ENCODE results near the gene NOTCH2.
"Not testable (repeated sequence)": the region's sequence is repeated elsewhere in the genome, so short reads cannot be mapped to it uniquely, and the experiment has no call there.

NOTCH2 gene

DNA sequence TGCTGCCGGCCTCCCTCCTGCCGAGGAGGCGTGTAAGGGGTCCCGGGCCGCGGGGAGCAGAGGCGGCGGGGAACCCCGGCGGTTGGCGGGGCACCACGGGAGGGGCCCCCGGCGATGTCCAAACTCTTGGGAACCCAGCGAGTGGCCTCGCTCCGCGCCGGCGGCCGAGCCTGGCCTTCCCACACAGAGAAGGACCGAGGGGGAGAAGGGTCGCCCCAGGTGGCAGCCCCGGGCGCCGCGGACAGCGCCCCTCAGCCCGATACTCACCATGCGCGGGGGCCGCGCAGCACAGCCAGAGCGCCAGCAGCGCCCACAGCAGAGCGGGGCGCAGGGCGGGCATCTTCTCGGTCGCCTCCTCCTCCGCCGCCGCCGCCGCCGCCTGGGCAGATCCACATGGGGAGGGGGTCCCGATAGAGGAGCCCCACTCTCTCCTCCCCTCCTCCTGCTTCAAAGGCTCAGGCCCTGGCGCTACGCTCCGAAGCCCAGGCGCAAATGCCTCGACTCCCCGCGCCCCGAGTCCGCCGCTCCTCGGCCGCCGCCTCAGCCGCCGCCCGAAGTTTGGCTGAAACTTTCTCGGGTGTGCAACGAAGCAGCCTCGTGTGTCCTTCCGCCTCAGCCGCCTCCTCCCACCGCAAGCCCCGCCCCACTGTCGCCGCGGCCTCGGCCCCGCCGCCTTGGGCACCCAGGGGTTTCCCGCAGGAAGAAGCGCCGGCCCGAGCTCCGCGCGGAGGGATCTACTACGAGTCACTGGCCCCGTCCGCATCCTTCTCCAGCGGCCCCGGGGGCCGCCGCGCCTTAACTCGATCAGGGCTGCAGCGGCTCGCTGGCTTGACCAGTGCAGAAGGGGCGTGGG lies at the start of gene NOTCH2:
Gene NOTCH2, minus strand, starts transcription at position 596 of the 853 bp plus-strand sequence. Its CDS starts 256 bp downstream, at position 340.
- peak within 1 kb of the TSS; percentile 51 for H3K4me3 ChIP-seq (ENCODE audit: severe bottlenecking)
- H3K9me3 ChIP-seq (ENCODE audit: severe bottlenecking); H3K36me3 ChIP-seq (ENCODE audit: low read depth); H3K4me1 ChIP-seq (ENCODE audit: insufficient read depth, poor library complexity, severe bottlenecking); H3K27me3 ChIP-seq (ENCODE audit: insufficient read depth, poor library complexity, severe bottlenecking): not testable (repeated sequence)
- ATAC-seq (ENCODE audit: low read depth) (peak; percentile 84), DNase-seq (ENCODE audit: low spot score) (peak; percentile 52)
- peak within 1 kb of the TSS; percentile 22 for H3K27ac ChIP-seq (ENCODE audit: poor library complexity, severe bottlenecking)

DNA sequence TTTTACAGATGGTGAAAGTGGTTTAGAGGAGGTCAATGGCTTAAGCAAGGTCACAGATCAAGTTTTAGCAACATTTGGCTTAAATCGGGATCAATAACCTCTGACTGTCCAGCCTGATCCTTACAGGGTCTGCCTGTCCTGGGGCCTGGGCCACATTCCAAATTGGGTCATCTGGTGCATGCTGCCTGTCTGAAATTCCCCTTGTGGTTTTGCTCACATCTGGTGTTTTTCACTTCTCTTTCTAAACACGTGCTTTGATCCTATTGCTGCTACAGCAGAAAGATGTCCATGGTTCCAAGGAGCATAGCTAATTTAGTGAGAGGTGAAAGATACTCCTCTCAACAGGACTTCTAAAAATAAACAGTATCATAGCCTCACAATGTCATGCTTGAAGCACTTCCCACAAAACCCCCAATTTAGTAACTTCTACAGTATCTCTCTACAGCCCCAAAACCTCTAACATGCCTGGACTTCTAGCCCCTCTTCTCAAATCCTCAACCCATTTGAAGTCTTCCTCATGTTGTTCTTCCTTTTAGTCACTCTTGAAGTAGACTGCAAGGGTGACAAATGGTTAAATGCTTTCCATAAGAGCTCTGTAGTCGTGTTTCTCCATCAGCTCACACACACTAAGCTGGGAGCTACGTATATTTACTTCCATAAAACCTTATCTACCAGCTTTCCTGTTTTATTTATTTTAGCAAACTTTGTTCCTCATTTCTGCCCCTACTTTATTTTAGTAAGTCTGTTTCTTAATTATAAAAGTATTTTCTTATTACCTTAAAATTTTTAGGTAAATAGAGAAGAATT lies 48.1 kb upstream of the NOTCH2 start:
- not testable (repeated sequence) for ATAC-seq (ENCODE audit: low read depth); H3K9me3 ChIP-seq (ENCODE audit: severe bottlenecking); H3K4me3 ChIP-seq (ENCODE audit: severe bottlenecking); H3K27ac ChIP-seq (ENCODE audit: poor library complexity, severe bottlenecking); H3K27me3 ChIP-seq (ENCODE audit: insufficient read depth, poor library complexity, severe bottlenecking); H3K36me3 ChIP-seq (ENCODE audit: low read depth); DNase-seq (ENCODE audit: low spot score); H3K4me1 ChIP-seq (ENCODE audit: insufficient read depth, poor library complexity, severe bottlenecking)

DNA sequence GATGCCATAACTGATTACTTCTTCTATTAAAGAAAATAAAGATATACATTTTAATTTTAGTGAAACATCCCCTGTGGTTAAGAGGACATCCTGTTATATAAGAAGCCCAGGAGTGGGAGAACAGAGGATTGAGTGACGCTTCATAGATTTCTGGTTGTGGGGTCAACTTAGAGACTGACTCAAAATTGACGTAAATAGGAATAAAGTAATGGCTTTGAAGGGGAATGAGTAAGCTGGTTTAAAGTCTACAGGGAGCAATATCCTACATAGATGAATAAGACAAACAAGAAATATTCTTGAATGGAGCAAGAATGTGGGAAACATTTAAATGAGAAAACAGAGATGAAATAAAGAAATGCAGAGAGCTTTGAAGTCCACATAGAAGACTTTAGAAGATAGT lies 46.6 kb upstream of the NOTCH2 start:
- not testable (repeated sequence) for H3K27ac ChIP-seq (ENCODE audit: poor library complexity, severe bottlenecking); ATAC-seq (ENCODE audit: low read depth)

DNA sequence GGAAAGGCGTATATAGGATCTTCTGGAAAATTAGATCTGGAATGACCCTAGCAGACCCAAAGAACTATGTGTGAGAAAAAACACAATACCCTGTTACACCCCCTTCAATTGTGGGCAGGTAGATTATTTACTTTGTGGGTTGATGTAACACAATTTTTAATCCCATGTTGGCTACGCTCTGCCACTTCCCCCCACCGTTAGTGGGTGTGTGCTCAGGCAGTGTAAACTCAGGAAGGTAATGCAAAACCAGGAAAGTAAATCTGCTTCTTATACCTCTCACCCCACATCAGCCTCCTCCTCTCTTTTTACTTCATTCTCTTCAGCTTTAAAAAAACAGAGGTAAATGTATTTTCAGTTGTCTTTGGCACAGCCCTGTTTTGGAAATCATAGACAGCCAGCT lies 43.7 kb upstream of the NOTCH2 start:
- H3K36me3 ChIP-seq (ENCODE audit: low read depth); H3K9me3 ChIP-seq (ENCODE audit: severe bottlenecking); H3K4me3 ChIP-seq (ENCODE audit: severe bottlenecking); H3K4me1 ChIP-seq (ENCODE audit: insufficient read depth, poor library complexity, severe bottlenecking); H3K27ac ChIP-seq (ENCODE audit: poor library complexity, severe bottlenecking); DNase-seq (ENCODE audit: low spot score); H3K27me3 ChIP-seq (ENCODE audit: insufficient read depth, poor library complexity, severe bottlenecking): not testable (repeated sequence)
- ATAC-seq (ENCODE audit: low read depth) = peak; percentile 24; the same call in 1 of the 3 replicates

More for the DNA sequence above, 46.6 kb upstream of the NOTCH2 start:
- DNase-seq (ENCODE audit: low spot score); H3K4me1 ChIP-seq (ENCODE audit: insufficient read depth, poor library complexity, severe bottlenecking); H3K27me3 ChIP-seq (ENCODE audit: insufficient read depth, poor library complexity, severe bottlenecking); H3K9me3 ChIP-seq (ENCODE audit: severe bottlenecking); H3K36me3 ChIP-seq (ENCODE audit: low read depth); H3K4me3 ChIP-seq (ENCODE audit: severe bottlenecking): not testable (repeated sequence)

DNA sequence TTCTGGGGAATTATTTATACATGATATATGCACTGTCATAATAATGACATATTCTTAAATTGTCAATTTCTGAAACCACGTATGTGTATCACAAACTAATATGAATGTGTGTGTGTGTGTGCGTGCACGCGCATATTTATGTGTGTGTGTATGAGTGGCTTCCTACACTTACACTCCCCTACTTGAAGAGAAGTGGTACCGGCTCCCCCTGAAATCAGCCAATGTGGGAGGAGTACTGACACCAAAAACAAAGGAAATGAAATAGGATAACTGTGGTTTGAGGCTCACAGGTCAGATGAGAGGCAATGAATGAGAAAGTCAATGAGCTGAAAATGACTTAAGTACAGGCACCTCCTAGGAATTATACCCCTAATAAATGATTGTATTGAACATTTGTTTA lies 42.8 kb upstream of the NOTCH2 start:
- not testable (repeated sequence) for H3K9me3 ChIP-seq (ENCODE audit: severe bottlenecking); DNase-seq (ENCODE audit: low spot score); ATAC-seq (ENCODE audit: low read depth); H3K4me1 ChIP-seq (ENCODE audit: insufficient read depth, poor library complexity, severe bottlenecking); H3K27me3 ChIP-seq (ENCODE audit: insufficient read depth, poor library complexity, severe bottlenecking); H3K4me3 ChIP-seq (ENCODE audit: severe bottlenecking); H3K36me3 ChIP-seq (ENCODE audit: low read depth); H3K27ac ChIP-seq (ENCODE audit: poor library complexity, severe bottlenecking)

DNA sequence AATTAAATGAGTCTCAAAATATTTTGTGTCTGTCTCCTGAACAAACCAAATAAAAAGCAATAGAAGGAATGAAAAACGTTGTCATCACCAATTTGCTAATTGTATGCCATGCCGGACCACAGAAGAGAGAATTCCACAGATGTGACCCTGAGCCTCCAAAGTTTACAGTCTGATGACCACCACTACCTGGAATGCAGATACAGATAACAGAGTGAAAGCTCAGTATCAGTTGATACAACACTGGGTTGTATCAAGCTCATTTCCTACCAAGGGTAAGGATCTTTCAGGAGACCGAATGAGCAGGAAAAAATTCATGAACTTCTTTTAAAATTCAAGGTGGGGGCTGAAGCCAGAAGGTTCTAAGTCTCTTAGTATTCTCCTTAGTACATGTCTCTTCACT lies 42.3 kb upstream of the NOTCH2 start:
- not testable (repeated sequence) for H3K36me3 ChIP-seq (ENCODE audit: low read depth); DNase-seq (ENCODE audit: low spot score); H3K27me3 ChIP-seq (ENCODE audit: insufficient read depth, poor library complexity, severe bottlenecking); H3K4me3 ChIP-seq (ENCODE audit: severe bottlenecking); H3K4me1 ChIP-seq (ENCODE audit: insufficient read depth, poor library complexity, severe bottlenecking); H3K27ac ChIP-seq (ENCODE audit: poor library complexity, severe bottlenecking); H3K9me3 ChIP-seq (ENCODE audit: severe bottlenecking)
- ATAC-seq (ENCODE audit: low read depth) = peak; percentile 89

DNA sequence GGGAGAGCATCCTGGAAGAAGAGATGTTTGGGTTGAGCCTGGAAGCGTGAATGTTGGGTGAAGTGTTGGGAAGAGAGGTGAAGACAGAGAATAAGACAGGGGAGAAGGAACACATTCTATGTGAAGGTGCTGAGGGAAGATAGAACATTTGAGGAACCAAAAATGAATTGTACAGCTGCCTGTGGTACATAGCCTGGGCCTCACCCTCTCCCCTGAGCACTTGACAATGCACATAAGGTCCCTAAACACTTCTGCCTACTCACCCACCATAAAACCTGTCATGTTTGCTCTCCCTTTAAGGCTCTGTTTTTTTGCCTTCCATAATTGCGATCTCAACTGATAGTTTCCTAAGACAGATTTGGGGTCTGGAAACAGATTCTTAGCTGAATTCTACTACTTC lies 41.5 kb upstream of the NOTCH2 start:
- not testable (repeated sequence) for H3K27me3 ChIP-seq (ENCODE audit: insufficient read depth, poor library complexity, severe bottlenecking); ATAC-seq (ENCODE audit: low read depth); H3K9me3 ChIP-seq (ENCODE audit: severe bottlenecking); H3K4me1 ChIP-seq (ENCODE audit: insufficient read depth, poor library complexity, severe bottlenecking); H3K4me3 ChIP-seq (ENCODE audit: severe bottlenecking); H3K36me3 ChIP-seq (ENCODE audit: low read depth); H3K27ac ChIP-seq (ENCODE audit: poor library complexity, severe bottlenecking); DNase-seq (ENCODE audit: low spot score)

DNA sequence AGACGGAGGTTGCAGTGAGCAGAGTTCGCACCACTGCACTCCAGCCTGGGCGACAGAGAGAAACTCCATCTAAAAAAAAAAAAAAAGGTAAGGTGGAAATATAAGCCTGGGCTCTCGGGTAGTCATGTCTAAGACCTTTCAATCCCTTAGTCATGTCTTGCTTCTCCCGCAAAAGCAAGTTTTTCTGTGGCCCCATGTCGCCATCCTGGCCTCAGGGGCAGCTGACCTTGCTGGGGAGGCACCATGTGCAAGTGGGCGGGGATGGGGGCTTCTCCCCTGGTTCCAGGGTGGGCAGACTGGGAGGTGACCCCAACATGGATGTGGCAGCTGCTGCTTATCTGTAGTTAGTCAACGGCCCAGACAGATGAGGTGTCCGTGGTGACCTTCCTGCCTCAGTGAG lies 40.2 kb upstream of the NOTCH2 start:
- not testable (repeated sequence) for H3K27me3 ChIP-seq (ENCODE audit: insufficient read depth, poor library complexity, severe bottlenecking); H3K27ac ChIP-seq (ENCODE audit: poor library complexity, severe bottlenecking); H3K4me3 ChIP-seq (ENCODE audit: severe bottlenecking); ATAC-seq (ENCODE audit: low read depth); H3K36me3 ChIP-seq (ENCODE audit: low read depth); H3K9me3 ChIP-seq (ENCODE audit: severe bottlenecking); DNase-seq (ENCODE audit: low spot score); H3K4me1 ChIP-seq (ENCODE audit: insufficient read depth, poor library complexity, severe bottlenecking)

DNA sequence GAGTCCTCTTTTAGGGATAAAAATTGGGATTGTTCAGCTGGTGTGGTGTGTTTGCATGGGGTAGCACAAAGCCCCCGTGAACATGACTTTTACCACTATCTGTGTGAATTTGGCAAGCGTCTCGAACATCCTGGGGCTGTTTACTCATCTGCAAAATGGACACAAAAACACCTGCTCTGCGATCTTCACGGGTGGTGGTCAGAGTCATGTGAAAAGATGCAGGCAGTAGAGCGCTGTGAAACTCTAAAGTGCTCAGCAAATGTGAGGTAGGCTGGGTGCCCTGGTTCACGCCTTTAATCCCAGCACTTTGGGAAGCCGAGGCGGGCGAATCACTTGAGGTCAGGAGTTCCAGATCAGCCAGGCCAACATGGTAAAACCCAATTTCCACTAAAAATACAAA lies 39.7 kb upstream of the NOTCH2 start:
- not testable (repeated sequence) for H3K9me3 ChIP-seq (ENCODE audit: severe bottlenecking); H3K4me1 ChIP-seq (ENCODE audit: insufficient read depth, poor library complexity, severe bottlenecking); ATAC-seq (ENCODE audit: low read depth); H3K4me3 ChIP-seq (ENCODE audit: severe bottlenecking); H3K36me3 ChIP-seq (ENCODE audit: low read depth); H3K27ac ChIP-seq (ENCODE audit: poor library complexity, severe bottlenecking); H3K27me3 ChIP-seq (ENCODE audit: insufficient read depth, poor library complexity, severe bottlenecking); DNase-seq (ENCODE audit: low spot score)

DNA sequence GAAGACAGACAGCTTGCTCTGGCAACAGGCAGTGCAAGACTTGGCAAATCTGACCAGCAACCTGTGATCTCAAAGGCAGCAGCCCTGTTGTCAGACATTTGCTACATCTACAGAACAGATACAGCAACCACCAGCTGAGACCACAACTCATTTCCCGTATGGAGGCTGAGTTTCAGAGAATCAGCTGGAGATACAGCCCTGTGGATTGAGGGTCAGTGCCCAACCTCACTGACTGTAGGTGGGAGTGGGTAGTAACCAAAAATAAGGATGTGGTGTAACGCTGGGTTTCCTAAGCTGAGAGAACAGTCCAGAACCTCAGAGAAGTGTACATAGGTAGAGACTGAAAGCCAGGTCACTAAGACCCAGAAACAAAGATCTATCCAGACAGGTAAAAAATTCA lies 35.8 kb upstream of the NOTCH2 start:
- not testable (repeated sequence) for ATAC-seq (ENCODE audit: low read depth); H3K4me1 ChIP-seq (ENCODE audit: insufficient read depth, poor library complexity, severe bottlenecking); H3K27me3 ChIP-seq (ENCODE audit: insufficient read depth, poor library complexity, severe bottlenecking); H3K36me3 ChIP-seq (ENCODE audit: low read depth); H3K9me3 ChIP-seq (ENCODE audit: severe bottlenecking); DNase-seq (ENCODE audit: low spot score); H3K4me3 ChIP-seq (ENCODE audit: severe bottlenecking); H3K27ac ChIP-seq (ENCODE audit: poor library complexity, severe bottlenecking)

DNA sequence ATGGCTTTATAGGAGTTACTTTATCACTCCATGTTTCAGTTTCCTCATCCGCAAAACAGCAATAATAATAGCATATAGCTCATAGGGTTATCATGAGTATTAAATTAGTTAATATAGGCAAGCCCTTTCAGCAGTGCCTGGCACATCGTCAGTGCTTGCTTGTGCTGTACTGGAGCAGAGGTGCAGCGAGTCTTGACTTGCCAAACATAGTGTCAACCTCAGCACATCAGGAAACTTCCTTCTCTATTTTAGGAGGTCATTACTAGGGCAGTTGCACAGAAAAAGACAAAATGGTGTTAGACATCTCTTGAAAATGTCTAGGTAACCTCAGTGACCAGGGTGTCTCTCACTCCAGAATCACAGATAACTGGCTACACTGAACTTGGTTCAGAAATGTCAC lies 34.3 kb upstream of the NOTCH2 start:
- H3K4me1 ChIP-seq (ENCODE audit: insufficient read depth, poor library complexity, severe bottlenecking); H3K36me3 ChIP-seq (ENCODE audit: low read depth); DNase-seq (ENCODE audit: low spot score); H3K4me3 ChIP-seq (ENCODE audit: severe bottlenecking); H3K9me3 ChIP-seq (ENCODE audit: severe bottlenecking); H3K27ac ChIP-seq (ENCODE audit: poor library complexity, severe bottlenecking); H3K27me3 ChIP-seq (ENCODE audit: insufficient read depth, poor library complexity, severe bottlenecking): not testable (repeated sequence)
- ATAC-seq (ENCODE audit: low read depth) = peak; percentile 61; the same call in 2 of the 3 replicates
